NK-92 (cell line): ENCODE measurements around the gene ZIC5.

Experiments used
- DNase-seq: peaks from one replicate; lab custom pipeline; 2025; ENCODE audit not compliant: unreplicated experiment; lab: John Stamatoyannopoulos, UW

Gene ZIC5

GRCh38 chr13:99971576-99972189 is at the start of gene ZIC5:
Gene ZIC5, minus strand, starts transcription at chr13:99971767. Its CDS starts 164 bp downstream, at chr13:99971603.
- no peak for DNase-seq

DNA sequence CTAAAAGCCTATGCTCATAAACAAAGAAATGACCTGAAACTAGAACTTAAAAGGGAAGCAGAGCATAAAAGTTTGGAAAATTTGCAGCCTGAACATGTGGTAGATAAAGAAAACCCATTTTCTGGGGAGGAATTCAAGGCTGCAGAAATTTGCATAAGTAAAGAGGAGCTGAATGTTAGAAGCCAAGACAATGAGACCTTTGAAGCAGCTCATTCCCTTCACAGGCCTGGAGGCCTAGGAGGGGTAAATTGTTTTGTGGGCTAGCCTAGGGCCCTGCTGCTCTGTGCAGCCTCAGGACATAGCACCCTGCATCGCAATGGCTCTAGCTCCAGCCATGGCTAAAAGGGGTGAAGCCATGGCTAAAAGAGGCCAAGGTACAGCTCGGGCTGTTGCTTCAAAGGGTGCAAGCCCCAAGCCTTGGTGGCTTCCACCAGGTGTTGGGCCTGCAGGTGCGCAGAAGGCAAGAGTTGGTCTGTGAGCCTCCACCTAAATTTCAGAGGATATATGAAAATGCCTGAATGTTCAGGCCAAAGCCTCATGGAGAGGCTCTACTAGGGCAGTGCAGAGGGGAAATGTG is 48.3 kb upstream of the ZIC5 start:
- no peak for DNase-seq

- DNase-seq, result no peak
These were observed 43.1 kb upstream of the ZIC5 start for GRCh38 chr13:100014621-100015020.

DNA sequence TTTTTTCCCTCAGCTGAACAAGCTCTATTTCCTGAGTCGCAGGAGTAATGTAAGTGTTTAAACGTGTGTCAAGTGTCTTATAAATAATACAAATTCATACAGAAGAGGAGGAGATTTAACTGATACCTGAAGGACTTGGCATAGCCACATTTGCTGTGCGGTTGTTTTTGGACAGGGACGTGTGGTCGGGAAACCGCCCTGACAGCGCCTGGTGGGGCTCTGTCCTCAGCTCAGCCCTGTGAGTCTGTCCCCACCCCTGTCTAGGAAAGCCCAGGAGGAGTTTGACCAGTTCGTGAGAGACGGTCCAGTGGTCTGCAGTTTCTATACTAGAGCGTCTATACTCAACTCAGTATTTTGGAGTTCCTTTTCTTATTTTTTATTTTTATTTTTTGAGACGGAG is 26.7 kb upstream of the ZIC5 start:
- no peak for DNase-seq

GRCh38 chr13:99997702-99998214 is 26.2 kb upstream of the ZIC5 start:
- no peak for DNase-seq

- no peak for DNase-seq
These were observed 24.9 kb upstream of the ZIC5 start for GRCh38 chr13:99996381-99996973.

GRCh38 chr13:99995589-99996380 is 24.2 kb upstream of the ZIC5 start:
- no peak for DNase-seq

DNA sequence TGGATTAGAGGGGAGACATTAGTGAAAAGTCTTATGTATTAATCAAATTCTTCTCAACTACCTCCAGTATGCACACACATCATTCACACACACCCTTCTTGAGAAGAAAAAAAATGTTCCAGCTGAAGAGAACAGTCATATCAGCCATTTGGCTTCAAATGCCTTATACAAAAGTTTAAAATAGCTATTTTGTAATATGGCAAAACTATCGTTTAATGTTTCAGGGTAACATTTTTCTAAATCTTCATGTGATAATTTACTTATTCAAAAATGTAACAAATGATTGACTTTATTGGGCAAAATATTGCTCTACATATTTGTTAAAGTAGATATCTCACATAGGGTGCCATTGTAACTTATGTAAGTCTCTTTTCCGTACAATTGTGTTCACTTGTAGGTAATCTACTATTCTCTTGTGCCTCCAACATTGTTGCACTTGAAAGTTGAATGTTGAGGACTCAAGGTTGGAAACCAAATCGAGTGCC is 23.6 kb upstream of the ZIC5 start:
- DNase-seq, result no peak

- DNase-seq, result no peak
These were observed 23.1 kb upstream of the ZIC5 start for GRCh38 chr13:99994638-99995020.

- DNase-seq, result no peak
These were observed 22.4 kb upstream of the ZIC5 start for GRCh38 chr13:99993660-99994637.

DNA sequence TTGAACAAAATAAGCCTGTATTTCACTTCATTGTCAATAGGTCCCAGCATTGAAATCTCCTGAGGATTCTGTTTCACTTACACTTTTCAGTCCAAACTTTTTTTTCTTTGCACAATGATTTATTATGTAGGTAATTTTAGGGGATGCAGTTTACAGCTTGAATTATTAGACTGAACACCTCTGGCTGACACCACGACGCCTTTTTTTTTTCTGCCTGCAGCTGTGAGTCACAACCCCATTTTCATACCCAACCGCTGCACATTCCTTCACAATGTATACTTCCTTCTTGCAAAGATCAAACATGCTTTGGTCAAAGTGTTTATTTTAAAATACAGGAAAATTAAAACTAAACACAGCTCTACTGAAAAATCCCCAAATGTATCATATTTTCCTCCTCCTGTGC is 21.4 kb upstream of the ZIC5 start:
- DNase-seq, result no peak

DNA sequence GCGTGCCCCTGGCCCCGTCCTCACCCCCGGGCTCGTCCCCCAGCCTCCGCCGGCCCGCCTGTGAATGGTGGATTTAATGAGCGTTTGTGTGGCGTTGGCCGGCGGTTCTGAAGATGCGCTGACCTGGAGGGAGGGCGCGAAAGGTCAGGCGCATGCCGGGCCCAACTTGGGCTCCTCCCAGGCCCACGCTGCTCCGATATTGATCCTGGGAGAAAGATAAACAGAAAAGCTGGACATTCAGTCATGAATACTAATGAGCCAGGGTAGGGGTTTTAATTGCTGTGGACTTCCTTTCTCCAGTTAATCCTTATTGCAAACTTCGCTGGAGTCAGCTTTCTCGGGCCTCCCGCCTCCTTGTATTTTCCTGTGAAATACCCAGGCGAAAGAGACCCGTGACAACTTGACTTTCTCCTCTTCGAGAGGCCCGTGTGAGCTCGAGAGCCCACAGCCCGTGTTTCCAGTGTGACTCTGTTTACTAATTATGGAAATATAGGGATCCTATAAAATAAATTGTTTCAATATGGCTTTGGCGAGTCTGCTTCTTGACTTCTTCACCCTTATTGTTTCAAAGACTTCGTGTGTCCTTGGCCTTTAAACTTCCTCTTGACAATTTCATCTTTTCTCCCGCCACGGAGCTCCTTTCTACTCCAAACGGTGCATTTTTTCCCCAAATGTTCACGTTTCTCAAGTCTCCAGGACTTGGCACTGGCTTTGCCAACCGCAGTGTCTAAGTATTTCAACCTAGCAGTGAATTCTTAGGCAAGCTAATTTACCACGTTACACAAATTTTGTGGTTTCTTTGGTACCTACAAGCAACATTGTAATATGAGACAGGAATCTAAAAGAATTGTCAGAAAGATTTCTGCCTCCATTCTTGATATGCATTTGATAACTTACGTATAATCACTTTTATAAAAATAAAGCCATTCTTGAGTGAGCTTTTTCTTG is 20.5 kb upstream of the ZIC5 start:
- no peak for DNase-seq

DNA sequence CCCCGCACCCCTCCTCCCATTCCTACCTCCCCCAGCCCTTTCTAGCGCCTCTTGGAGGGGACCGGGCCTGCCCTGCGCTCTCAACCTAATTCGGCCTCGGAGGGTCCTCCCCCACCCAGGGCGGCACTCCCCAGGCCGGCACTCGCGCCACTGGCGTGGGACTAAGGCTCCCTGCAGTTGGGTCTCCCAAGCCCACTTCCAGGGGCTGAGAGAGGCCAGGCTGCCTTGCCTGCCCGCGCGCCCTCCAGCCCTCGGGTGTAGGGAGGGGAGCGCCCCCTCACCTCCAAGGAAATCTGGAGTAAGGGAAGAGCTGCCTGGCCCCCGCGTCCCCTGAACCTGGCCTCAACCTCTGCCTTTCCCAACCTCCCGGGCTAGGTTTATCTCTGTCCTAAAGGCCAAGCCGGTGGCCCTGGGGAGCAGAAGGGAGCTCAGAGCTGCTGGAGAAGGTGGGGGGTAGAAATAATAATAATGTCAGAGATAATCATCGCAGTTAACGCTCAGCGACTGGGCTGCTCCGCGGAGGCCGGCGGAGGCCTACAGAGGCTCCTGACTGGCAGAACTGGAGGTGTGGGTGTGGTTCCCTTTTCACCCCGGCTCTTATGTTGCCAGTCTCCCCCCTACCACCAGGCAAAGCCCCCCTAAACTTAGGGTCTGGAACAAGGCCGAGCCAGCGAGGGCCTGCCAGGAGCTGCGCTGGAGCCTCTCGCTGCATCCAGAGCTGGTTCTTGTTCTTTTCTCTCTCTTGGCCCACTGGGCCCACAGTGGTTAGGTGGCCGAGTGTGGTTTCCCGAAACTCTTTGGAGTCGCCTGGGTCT is 19.7 kb upstream of the ZIC5 start:
- DNase-seq, result no peak

GRCh38 chr13:99990126-99990977 is 18.8 kb upstream of the ZIC5 start:
- no peak for DNase-seq

- no peak for DNase-seq
These were observed 17.9 kb upstream of the ZIC5 start for GRCh38 chr13:99989276-99990125.

DNA sequence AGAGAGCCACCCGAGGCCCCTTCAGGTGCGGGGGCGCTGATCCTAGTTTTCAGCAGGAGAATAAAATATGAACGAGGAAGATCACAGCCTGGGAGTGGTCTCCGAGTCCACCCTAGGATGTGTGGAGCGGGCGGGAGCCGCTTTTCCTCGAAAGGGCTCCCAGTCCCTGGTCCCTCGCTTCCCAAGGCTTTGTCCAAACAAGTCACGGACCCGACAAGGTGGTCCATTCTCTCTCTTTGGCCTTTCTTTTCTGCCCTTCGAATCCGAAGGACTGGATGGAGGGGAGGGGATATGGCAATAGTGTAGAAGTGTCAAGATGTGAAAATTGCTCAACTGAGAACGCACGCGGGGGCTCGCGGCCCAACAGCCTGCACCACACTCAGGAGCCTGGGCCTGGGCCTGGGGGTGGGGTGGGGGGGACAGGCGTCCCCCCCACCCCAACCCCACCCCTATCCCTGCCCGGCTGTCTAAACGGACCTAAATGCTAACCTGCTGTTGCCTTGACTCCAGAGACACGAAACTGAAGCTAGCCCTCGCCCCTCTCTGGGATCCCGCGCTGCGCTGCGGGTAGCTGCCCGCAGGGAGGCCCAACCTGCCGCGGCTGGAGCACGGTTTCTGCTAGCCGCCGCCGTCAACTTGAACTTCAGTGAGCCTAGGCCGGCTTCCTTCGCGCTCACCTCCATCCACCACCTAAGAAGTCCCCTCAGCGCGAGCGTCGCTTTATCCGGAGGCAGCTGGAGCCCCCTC is 17.1 kb upstream of the ZIC5 start:
- DNase-seq, result no peak
